ENCODE results near the gene FPR1.

The FPR1 gene

GRCh38 chr19:51698296-51698695 is 53.4 kb downstream of the FPR1 start:
- DNase-seq (no peak), ATAC-seq (no peak)
- Mint-ChIP-seq H3K4me1 (peaks cover 10% of the 10 kb centered on the region), H3K4me3 (no peak overlapping the region), H3K27me3 (peaks cover 9% of the 10 kb centered on the region), H3K27ac (no peak overlapping the region), H3K36me3 (ENCODE audit: low read depth) (no peaks in the 10 kb centered on the region), H3K9me3 (no peaks in the 10 kb centered on the region)

- H3K27me3 Mint-ChIP-seq, result peaks cover 1% of the 10 kb centered on the region
- H3K36me3 Mint-ChIP-seq (ENCODE audit: low read depth), result no peaks in the 10 kb centered on the region
- no peaks in the 10 kb centered on the region for H3K4me1 Mint-ChIP-seq
- no peak overlapping the region for H3K4me3 Mint-ChIP-seq
- no peak for DNase-seq
- no peak overlapping the region for H3K27ac Mint-ChIP-seq
- ATAC-seq, result no peak
- no peaks in the 10 kb centered on the region for H3K9me3 Mint-ChIP-seq
Measured at GRCh38 chr19:51697169-51697776, 54.4 kb downstream of the FPR1 start.

GRCh38 chr19:51696606-51697005 is 55.1 kb downstream of the FPR1 start:
- H3K4me1 Mint-ChIP-seq, result no peaks in the 10 kb centered on the region
- no peaks in the 10 kb centered on the region for H3K9me3 Mint-ChIP-seq
- H3K27me3 Mint-ChIP-seq, result peaks cover 1% of the 10 kb centered on the region
- DNase-seq (no peak), ATAC-seq (no peak)
- no peaks in the 10 kb centered on the region for H3K36me3 Mint-ChIP-seq (ENCODE audit: low read depth)
- H3K4me3 Mint-ChIP-seq, result no peak overlapping the region
- no peak overlapping the region for H3K27ac Mint-ChIP-seq
